ENCODE measurements around the gene WBP2NL. TPM values are rescaled to one million over a fixed set of nuclear protein-coding genes. Genes with fewer than 3 reads are reported as not detected.

The WBP2NL gene
- total RNA-seq, 1 donor from 2014 or later, result not detected

- peaks cover 15% of the 10 kb centered on the region for H3F3A ChIP-seq (ENCODE audit: low read depth)
- Mint-ChIP-seq H3K4me3 (no peak overlapping the region), H3K36me3 (peaks cover 7% of the 10 kb centered on the region), H3K27me3 (ENCODE audit: insufficient read depth, low read depth) (peaks cover 17% of the 10 kb centered on the region), H3K27ac (no peak overlapping the region), H3K9me3 (peaks cover 3% of the 10 kb centered on the region), H3K4me1 (peaks cover 31% of the 10 kb centered on the region)
- peaks cover 10% of the 10 kb centered on the region for H3K4me1 ChIP-seq
- TF ChIP-seq EZH2 (IDR thresholded peaks at IDR 0.05) (no peak), EZH2phosphoT487 (IDR thresholded peaks at IDR 0.05) (no peak), CTCF (IDR thresholded peaks at IDR 0.05) (no peak)
- no peaks in the 10 kb centered on the region for H3K79me2 ChIP-seq (ENCODE audit: low read depth)
- no peaks in the 10 kb centered on the region for H3K9me3 ChIP-seq (ENCODE audit: low read depth)
- DNase-seq (ENCODE audit: low spot score), result no peak
- no peak overlapping the region for H3K4me2 ChIP-seq
- H3K9ac ChIP-seq, result no peak overlapping the region
- no peak overlapping the region for H3K27ac ChIP-seq
- H3K27me3 ChIP-seq, result peaks cover 38% of the 10 kb centered on the region
- no peaks in the 10 kb centered on the region for H3K36me3 ChIP-seq
- H4K20me1 ChIP-seq (ENCODE audit: low read depth), result peaks cover 4% of the 10 kb centered on the region
- H2AFZ ChIP-seq (replicated peaks), result no peak overlapping the region
- no peak overlapping the region for H3K4me3 ChIP-seq
These were observed 19.0 kb upstream of the WBP2NL start for GRCh38 chr22:41979423-41980250.

GRCh38 chr22:41982865-41983264 is 15.7 kb upstream of the WBP2NL start:
- no peak for DNase-seq (ENCODE audit: low spot score)
- Histone ChIP-seq H3K4me2 (no peak overlapping the region), H3F3A (ENCODE audit: low read depth) (no peaks in the 10 kb centered on the region), H3K79me2 (ENCODE audit: low read depth) (no peaks in the 10 kb centered on the region), H3K27me3 (peaks cover 7% of the 10 kb centered on the region), H3K9ac (no peak overlapping the region), H3K4me1 (no peaks in the 10 kb centered on the region), H2AFZ (replicated peaks) (no peak overlapping the region), H3K36me3 (no peaks in the 10 kb centered on the region), H3K4me3 (no peak overlapping the region), H4K20me1 (ENCODE audit: low read depth) (peaks cover 3% of the 10 kb centered on the region), H3K27ac (no peak overlapping the region), H3K9me3 (ENCODE audit: low read depth) (no peaks in the 10 kb centered on the region)
- no peak overlapping the region for H3K27ac Mint-ChIP-seq
- H3K27me3 Mint-ChIP-seq (ENCODE audit: insufficient read depth, low read depth), result peaks cover 6% of the 10 kb centered on the region
- peaks cover 18% of the 10 kb centered on the region for H3K36me3 Mint-ChIP-seq
- H3K4me1 Mint-ChIP-seq, result peaks cover 14% of the 10 kb centered on the region
- TF ChIP-seq CTCF (IDR thresholded peaks at IDR 0.05), result no peak
- TF ChIP-seq EZH2 (IDR thresholded peaks at IDR 0.05), result no peak
- TF ChIP-seq EZH2phosphoT487 (IDR thresholded peaks at IDR 0.05), result no peak
- H3K9me3 Mint-ChIP-seq, result no peaks in the 10 kb centered on the region
- no peak overlapping the region for H3K4me3 Mint-ChIP-seq

GRCh38 chr22:41983513-41984405 is 14.8 kb upstream of the WBP2NL start:
- Histone ChIP-seq H3K36me3 (no peaks in the 10 kb centered on the region), H3K4me2 (no peak overlapping the region), H2AFZ (replicated peaks) (no peak overlapping the region), H3K79me2 (ENCODE audit: low read depth) (no peaks in the 10 kb centered on the region), H3K27me3 (no peaks in the 10 kb centered on the region), H3F3A (ENCODE audit: low read depth) (no peaks in the 10 kb centered on the region), H3K9ac (no peak overlapping the region), H3K4me1 (no peaks in the 10 kb centered on the region), H3K4me3 (no peak overlapping the region), H4K20me1 (ENCODE audit: low read depth) (no peaks in the 10 kb centered on the region), H3K27ac (no peak overlapping the region), H3K9me3 (ENCODE audit: low read depth) (no peaks in the 10 kb centered on the region)
- H3K36me3 Mint-ChIP-seq, result peaks cover 23% of the 10 kb centered on the region
- no peak overlapping the region for H3K27ac Mint-ChIP-seq
- H3K27me3 Mint-ChIP-seq (ENCODE audit: insufficient read depth, low read depth), result no peaks in the 10 kb centered on the region
- H3K4me1 Mint-ChIP-seq, result peaks cover 9% of the 10 kb centered on the region
- no peaks in the 10 kb centered on the region for H3K9me3 Mint-ChIP-seq
- no peak overlapping the region for H3K4me3 Mint-ChIP-seq
- TF ChIP-seq CTCF (IDR thresholded peaks at IDR 0.05) (no peak), EZH2phosphoT487 (IDR thresholded peaks at IDR 0.05) (no peak), EZH2 (IDR thresholded peaks at IDR 0.05) (no peak)
- no peak for DNase-seq (ENCODE audit: low spot score)

Data from neural progenitor cell (in vitro differentiated cells).